Measurements from ENCODE around the gene ANTXR1. TPM values are rescaled to one million over a fixed set of nuclear protein-coding genes. Genes with fewer than 3 reads are reported as not detected.

The ANTXR1 gene
- total and polyA plus RNA-seq, 9 of the 15 experiments (the other 6 are each of a cell fraction or from before 2014, with no cell fraction given), result 0.07 to 1.00 (median 0.54) TPM

DNA sequence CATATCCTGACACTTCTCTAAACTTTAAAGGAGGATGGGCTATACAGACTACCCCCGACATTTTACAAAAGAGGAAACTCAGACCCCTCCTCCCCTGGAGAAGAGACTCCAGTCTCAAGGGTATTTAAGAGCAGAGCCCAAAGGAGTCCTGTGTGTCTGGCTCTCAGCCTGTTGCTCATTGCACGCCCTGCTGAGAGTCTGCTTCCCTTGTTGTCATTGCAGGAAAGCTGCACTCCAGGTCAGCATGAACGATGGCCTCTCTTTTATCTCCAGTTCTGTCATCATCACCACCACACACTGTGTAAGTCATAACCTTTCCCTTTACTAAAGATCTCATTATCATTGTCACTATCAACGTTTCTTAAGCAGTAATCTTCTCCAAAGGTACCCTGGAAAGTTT lies 111.4 kb downstream of the ANTXR1 start:
- no peaks in the 10 kb centered on the region for H3K79me2 ChIP-seq (ENCODE audit: control insufficient read depth, insufficient read depth, low read length)
- DNase-seq (ENCODE audit: extremely low read depth in 1 of 4, low spot score in 3 of 4) (no peak), ATAC-seq (no peak), FAIRE-seq (no peak)
- H3K4me2 ChIP-seq (ENCODE audit: insufficient read depth, low read length), result no peak overlapping the region
- H3K9me1 ChIP-seq (ENCODE audit: control insufficient read depth, insufficient read depth, low read length), result no peaks in the 10 kb centered on the region
- WGBS (ENCODE audit: insufficient coverage, low coverage, missing lambda C conversion rate), result 0% methylated on average over 4 of the region's 4 CpGs
- H2AFZ ChIP-seq (ENCODE audit: low read depth, low read length), result no peak overlapping the region
- POLR2A ChIA-PET, result interaction anchor here (0.6 kb wide), 1 partner anchor 230 kb away, joined by 4 read pairs; no protein-coding TSS in a partner anchor
- no peak overlapping the region for H3K27ac ChIP-seq (ENCODE audit: extremely low read depth, low read depth, low read length)
- no peak overlapping the region for H3K9ac ChIP-seq (ENCODE audit: insufficient read depth in 1 of 2, low read depth in 2 of 2, low read length in 2 of 2)
- CTCF ChIA-PET (ENCODE audit: low intra/inter-chr PET ratio), result no interaction called here
- H3K36me3 ChIP-seq (ENCODE audit: control insufficient read depth, insufficient read depth, low read length), result no peaks in the 10 kb centered on the region
- TF ChIP-seq, protein P1, sequence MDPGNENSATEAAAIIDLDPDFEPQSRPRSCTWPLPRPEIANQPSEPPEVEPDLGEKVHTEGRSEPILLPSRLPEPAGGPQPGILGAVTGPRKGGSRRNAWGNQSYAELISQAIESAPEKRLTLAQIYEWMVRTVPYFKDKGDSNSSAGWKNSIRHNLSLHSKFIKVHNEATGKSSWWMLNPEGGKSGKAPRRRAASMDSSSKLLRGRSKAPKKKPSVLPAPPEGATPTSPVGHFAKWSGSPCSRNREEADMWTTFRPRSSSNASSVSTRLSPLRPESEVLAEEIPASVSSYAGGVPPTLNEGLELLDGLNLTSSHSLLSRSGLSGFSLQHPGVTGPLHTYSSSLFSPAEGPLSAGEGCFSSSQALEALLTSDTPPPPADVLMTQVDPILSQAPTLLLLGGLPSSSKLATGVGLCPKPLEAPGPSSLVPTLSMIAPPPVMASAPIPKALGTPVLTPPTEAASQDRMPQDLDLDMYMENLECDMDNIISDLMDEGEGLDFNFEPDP (CRISPR knock-in tag; IDR thresholded peaks at IDR 0.05), result no peak
- TF ChIP-seq, protein P2, sequence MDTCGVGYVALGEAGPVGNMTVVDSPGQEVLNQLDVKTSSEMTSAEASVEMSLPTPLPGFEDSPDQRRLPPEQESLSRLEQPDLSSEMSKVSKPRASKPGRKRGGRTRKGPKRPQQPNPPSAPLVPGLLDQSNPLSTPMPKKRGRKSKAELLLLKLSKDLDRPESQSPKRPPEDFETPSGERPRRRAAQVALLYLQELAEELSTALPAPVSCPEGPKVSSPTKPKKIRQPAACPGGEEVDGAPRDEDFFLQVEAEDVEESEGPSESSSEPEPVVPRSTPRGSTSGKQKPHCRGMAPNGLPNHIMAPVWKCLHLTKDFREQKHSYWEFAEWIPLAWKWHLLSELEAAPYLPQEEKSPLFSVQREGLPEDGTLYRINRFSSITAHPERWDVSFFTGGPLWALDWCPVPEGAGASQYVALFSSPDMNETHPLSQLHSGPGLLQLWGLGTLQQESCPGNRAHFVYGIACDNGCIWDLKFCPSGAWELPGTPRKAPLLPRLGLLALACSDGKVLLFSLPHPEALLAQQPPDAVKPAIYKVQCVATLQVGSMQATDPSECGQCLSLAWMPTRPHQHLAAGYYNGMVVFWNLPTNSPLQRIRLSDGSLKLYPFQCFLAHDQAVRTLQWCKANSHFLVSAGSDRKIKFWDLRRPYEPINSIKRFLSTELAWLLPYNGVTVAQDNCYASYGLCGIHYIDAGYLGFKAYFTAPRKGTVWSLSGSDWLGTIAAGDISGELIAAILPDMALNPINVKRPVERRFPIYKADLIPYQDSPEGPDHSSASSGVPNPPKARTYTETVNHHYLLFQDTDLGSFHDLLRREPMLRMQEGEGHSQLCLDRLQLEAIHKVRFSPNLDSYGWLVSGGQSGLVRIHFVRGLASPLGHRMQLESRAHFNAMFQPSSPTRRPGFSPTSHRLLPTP (IDR thresholded peaks at IDR 0.05; ENCODE audit: borderline replicate concordance, extremely low read depth, insufficient read length), result no peak
- TF ChIP-seq COPS2 (conservative IDR thresholded peaks at IDR 0.05) (no peak), ZNF780A (CRISPR knock-in tag; IDR thresholded peaks at IDR 0.05) (no peak), CBFA2T3 (IDR thresholded peaks at IDR 0.05) (no peak), CBX2 (IDR thresholded peaks at IDR 0.05; ENCODE audit: insufficient read depth, low read length, poor library complexity, severe bottlenecking) (no peak), ASH1L (IDR thresholded peaks at IDR 0.05; ENCODE audit: borderline replicate concordance, low read depth, partially characterized antibody) (no peak), SRSF1 (IDR thresholded peaks at IDR 0.05; ENCODE audit: low read depth, low read length) (no peak), ZFP36 (IDR thresholded peaks at IDR 0.05; ENCODE audit: low read depth, low read length, partially characterized antibody) (no peak)
- TF ChIP-seq, protein P3, sequence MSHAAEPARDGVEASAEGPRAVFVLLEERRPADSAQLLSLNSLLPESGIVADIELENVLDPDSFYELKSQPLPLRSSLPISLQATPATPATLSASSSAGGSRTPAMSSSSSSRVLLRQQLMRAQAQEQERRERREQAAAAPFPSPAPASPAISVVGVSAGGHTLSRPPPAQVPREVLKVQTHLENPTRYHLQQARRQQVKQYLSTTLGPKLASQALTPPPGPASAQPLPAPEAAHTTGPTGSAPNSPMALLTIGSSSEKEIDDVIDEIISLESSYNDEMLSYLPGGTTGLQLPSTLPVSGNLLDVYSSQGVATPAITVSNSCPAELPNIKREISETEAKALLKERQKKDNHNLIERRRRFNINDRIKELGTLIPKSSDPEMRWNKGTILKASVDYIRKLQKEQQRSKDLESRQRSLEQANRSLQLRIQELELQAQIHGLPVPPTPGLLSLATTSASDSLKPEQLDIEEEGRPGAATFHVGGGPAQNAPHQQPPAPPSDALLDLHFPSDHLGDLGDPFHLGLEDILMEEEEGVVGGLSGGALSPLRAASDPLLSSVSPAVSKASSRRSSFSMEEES (CRISPR knock-in tag; IDR thresholded peaks at IDR 0.05), result no peak
- H3K9me3 ChIP-seq (replicated peaks; ENCODE audit: control insufficient read depth, insufficient read depth, low read depth, low read length), result no peaks in the 10 kb centered on the region
- H4K20me1 ChIP-seq (replicated peaks; ENCODE audit: control insufficient read depth, insufficient read depth, low read length), result no peaks in the 10 kb centered on the region
- intact Hi-C loops (cut with micrococcal nuclease), result no loop called here
- no peak overlapping the region for H3K4me3 ChIP-seq
- H3K27me3 ChIP-seq (ENCODE audit: control insufficient read depth in 2 of 2, insufficient read depth in 2 of 2, low read length in 2 of 2), result peaks cover 2 to 14% of the 10 kb centered on the region in 2 experiments; a peak in 2 of 5 replicates
- in situ Hi-C loops (cut with MboI), result no loop called here
- no peaks in the 10 kb centered on the region for H3K4me1 ChIP-seq (replicated peaks in 1 of 2; ENCODE audit: control insufficient read depth in 2 of 2, insufficient read depth in 2 of 2, low read length in 2 of 2)
- BruUV-seq (replicated peaks), result no TSS peak
